ENCODE measurements around the gene MDFI.

Gene MDFI

GRCh38 chr6:41600499-41601247 is 37.6 kb upstream of the MDFI start:
- ATAC-seq = no peak
- TF ChIP-seq CREB5 (CRISPR knock-in tag; IDR thresholded peaks at IDR 0.05; ENCODE audit: low read depth) = no peak
- TF ChIP-seq PATZ1 (CRISPR knock-in tag; IDR thresholded peaks at IDR 0.05; ENCODE audit: borderline replicate concordance) = no peak
- TF ChIP-seq TSHZ2 (CRISPR knock-in tag; IDR thresholded peaks at IDR 0.05) = no peak
- TF ChIP-seq ZC3H10 (CRISPR knock-in tag; IDR thresholded peaks at IDR 0.05) = no peak
- TF ChIP-seq SNAI2 (CRISPR knock-in tag; IDR thresholded peaks at IDR 0.05) = no peak
- no peak for TF ChIP-seq POU6F1 (CRISPR knock-in tag; IDR thresholded peaks at IDR 0.05; ENCODE audit: borderline replicate concordance, low read depth)
- no peak for TF ChIP-seq RARB (CRISPR knock-in tag; IDR thresholded peaks at IDR 0.05)
- TF ChIP-seq ESRRG (CRISPR knock-in tag; IDR thresholded peaks at IDR 0.05) = no peak
- no peak for TF ChIP-seq GLIS3 (CRISPR knock-in tag; IDR thresholded peaks at IDR 0.05)
- no peak for TF ChIP-seq ZFP3 (CRISPR knock-in tag; IDR thresholded peaks at IDR 0.05)
- TF ChIP-seq ZFP30 (CRISPR knock-in tag; IDR thresholded peaks at IDR 0.05) = no peak
- no peak for TF ChIP-seq ARNTL (CRISPR knock-in tag; IDR thresholded peaks at IDR 0.05; ENCODE audit: borderline replicate concordance, low read depth)

GRCh38 chr6:41601248-41601549 is 37.1 kb upstream of the MDFI start:
- ATAC-seq = no peak
- TF ChIP-seq ARNTL (CRISPR knock-in tag; IDR thresholded peaks at IDR 0.05; ENCODE audit: borderline replicate concordance, low read depth) (no peak), CSRNP3 (CRISPR knock-in tag; IDR thresholded peaks at IDR 0.05) (no peak), ZNF565 (CRISPR knock-in tag; conservative IDR thresholded peaks at IDR 0.05; ENCODE audit: low read depth) (no peak), BACH2 (CRISPR knock-in tag; IDR thresholded peaks at IDR 0.05; ENCODE audit: borderline replicate concordance) (no peak), POU6F1 (CRISPR knock-in tag; IDR thresholded peaks at IDR 0.05; ENCODE audit: borderline replicate concordance, low read depth) (no peak), CREB5 (CRISPR knock-in tag; IDR thresholded peaks at IDR 0.05; ENCODE audit: low read depth) (no peak), PATZ1 (CRISPR knock-in tag; IDR thresholded peaks at IDR 0.05; ENCODE audit: borderline replicate concordance) (no peak), TCF4 (CRISPR knock-in tag; IDR thresholded peaks at IDR 0.05; ENCODE audit: borderline replicate concordance) (no peak), OSR1 (CRISPR knock-in tag; IDR thresholded peaks at IDR 0.05) (no peak)
